Measurements from ENCODE around the gene DYNC1LI2. TPM values are rescaled to one million over a fixed set of nuclear protein-coding genes. Genes with fewer than 3 reads are reported as not detected.

The DYNC1LI2 gene
- total and polyA plus RNA-seq, 2 of the 8 experiments (the other 6 are each of a cell fraction or from before 2014, with no cell fraction given) = 35.0 to 70.8 TPM

DNA sequence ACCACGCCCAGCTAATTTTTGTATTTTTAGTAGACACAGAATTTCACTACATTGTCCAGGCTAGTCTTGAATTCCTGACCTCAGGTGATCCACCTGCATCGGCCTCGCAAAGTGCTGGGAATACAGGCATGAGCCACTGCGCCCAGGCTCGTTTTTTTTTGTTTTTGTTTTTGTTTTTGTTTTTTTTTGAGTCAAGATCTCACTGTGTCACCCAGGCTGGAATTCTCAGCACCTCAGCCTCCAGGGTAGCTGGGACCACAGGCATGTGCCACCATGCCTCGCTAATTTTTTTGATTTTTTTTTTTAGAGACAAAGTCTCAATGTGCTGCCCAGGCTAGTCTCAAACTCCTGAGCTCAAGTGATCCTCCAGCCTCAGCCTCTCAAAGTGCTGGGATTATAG is 37.3 kb downstream of the DYNC1LI2 start (continued):
- TF ChIP-seq CHD7 (IDR thresholded peaks at IDR 0.05; ENCODE audit: insufficient replicate concordance, low read length) (no peak), SUZ12 (IDR thresholded peaks at IDR 0.05; ENCODE audit: low read length) (no peak), FOSL1 (IDR thresholded peaks at IDR 0.05; ENCODE audit: insufficient read depth, low read depth, low read length) (no peak), SP4 (IDR thresholded peaks at IDR 0.05; ENCODE audit: low read length) (no peak), SAP30 (IDR thresholded peaks at IDR 0.05; ENCODE audit: insufficient read depth, insufficient replicate concordance, low read length) (no peak), KDM4A (IDR thresholded peaks at IDR 0.05; ENCODE audit: low read depth, low read length, severe bottlenecking) (no peak), SIN3A (conservative IDR thresholded peaks at IDR 0.05 in 1 of 2, IDR thresholded peaks at IDR 0.05 in 1 of 2; ENCODE audit: low read depth in 1 of 2, low read length in 2 of 2) (no peak), KDM1A (IDR thresholded peaks at IDR 0.05; ENCODE audit: borderline replicate concordance, low read length) (no peak)
- TF ChIP-seq, protein P1, sequence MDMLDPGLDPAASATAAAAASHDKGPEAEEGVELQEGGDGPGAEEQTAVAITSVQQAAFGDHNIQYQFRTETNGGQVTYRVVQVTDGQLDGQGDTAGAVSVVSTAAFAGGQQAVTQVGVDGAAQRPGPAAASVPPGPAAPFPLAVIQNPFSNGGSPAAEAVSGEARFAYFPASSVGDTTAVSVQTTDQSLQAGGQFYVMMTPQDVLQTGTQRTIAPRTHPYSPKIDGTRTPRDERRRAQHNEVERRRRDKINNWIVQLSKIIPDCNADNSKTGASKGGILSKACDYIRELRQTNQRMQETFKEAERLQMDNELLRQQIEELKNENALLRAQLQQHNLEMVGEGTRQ (IDR thresholded peaks at IDR 0.05; ENCODE audit: low read length) = no peak
- TF ChIP-seq, protein P2, sequence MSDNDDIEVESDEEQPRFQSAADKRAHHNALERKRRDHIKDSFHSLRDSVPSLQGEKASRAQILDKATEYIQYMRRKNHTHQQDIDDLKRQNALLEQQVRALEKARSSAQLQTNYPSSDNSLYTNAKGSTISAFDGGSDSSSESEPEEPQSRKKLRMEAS (IDR thresholded peaks at IDR 0.05) = no peak
